ENCODE data around the gene CERS3. TPM values are rescaled to one million over a fixed set of nuclear protein-coding genes. Genes with fewer than 3 reads are reported as not detected.

CERS3 gene
- total and polyA plus RNA-seq, 10 of the 15 experiments (the other 5 are each of a cell fraction or from before 2014, with no cell fraction given): not detected

- ChIA-PET RAD21 (ENCODE audit: unreplicated experiment) (no interaction called here), POLR2A (no interaction called here), SMC1A (ENCODE audit: uncharacterized antibody, unreplicated experiment) (no interaction called here), CTCF (no interaction called here)
- no peak overlapping the region for H3K4me3 ChIP-seq
- DNase-seq (ENCODE audit: low read depth, low spot score) (no peak), ATAC-seq (no peak), FAIRE-seq (no peak)
- BruUV-seq (replicated peaks): no TSS peak
- H2AFZ ChIP-seq (ENCODE audit: control insufficient read depth, low read depth, low read length): no peak overlapping the region
- 61% methylated on average over 3 of the region's 3 CpGs for whole genome bisulfite sequencing (ENCODE audit: insufficient coverage, insufficient replicate concordance, low lambda C conversion rate, missing lambda C conversion rate)
- intact Hi-C loops (cut with micrococcal nuclease; ENCODE audit: unreplicated experiment) (no loop called here), in situ Hi-C loops (cut with MboI) (no loop called here)
- no peak overlapping the region for H3K9ac ChIP-seq (ENCODE audit: control insufficient read depth, insufficient read depth, low read length)
- H3K79me2 ChIP-seq (ENCODE audit: control insufficient read depth, insufficient read depth, low read length): no peaks in the 10 kb centered on the region
- H3K4me1 ChIP-seq (ENCODE audit: control insufficient read depth, insufficient read depth, low read length): no peaks in the 10 kb centered on the region
- no peak overlapping the region for H3K27ac ChIP-seq (ENCODE audit: control insufficient read depth, insufficient read depth)
- H3K27me3 ChIP-seq (replicated peaks in 1 of 2; ENCODE audit: control insufficient read depth in 2 of 2, insufficient read depth in 2 of 2, low read length in 1 of 2): no peaks in the 10 kb centered on the region
- no peaks in the 10 kb centered on the region for H4K20me1 ChIP-seq (ENCODE audit: control insufficient read depth, insufficient read depth)
- TF ChIP-seq CBX3 (IDR thresholded peaks at IDR 0.05; ENCODE audit: borderline replicate concordance, low read depth) (no peak), IKZF2 (IDR thresholded peaks at IDR 0.05) (no peak), CHD2 (IDR thresholded peaks at IDR 0.05; ENCODE audit: borderline replicate concordance, low read depth, low read length) (no peak), NFIC (IDR thresholded peaks at IDR 0.05; ENCODE audit: low read depth, low read length) (no peak), ZZZ3 (IDR thresholded peaks at IDR 0.05; ENCODE audit: control insufficient read depth, insufficient read length, low read depth) (no peak), KAT2A (conservative IDR thresholded peaks at IDR 0.05; ENCODE audit: control insufficient read depth, low read depth, low read length) (no peak), REST (IDR thresholded peaks at IDR 0.05; ENCODE audit: low read depth, low read length) (no peak), TAF1 (IDR thresholded peaks at IDR 0.05; ENCODE audit: borderline replicate concordance, low read depth, low read length) (no peak), NFXL1 (IDR thresholded peaks at IDR 0.05; ENCODE audit: borderline replicate concordance) (no peak), CEBPB (IDR thresholded peaks at IDR 0.05; ENCODE audit: borderline replicate concordance in 1 of 2, low read depth in 2 of 2, low read length in 2 of 2) (no peak), MTA3 (IDR thresholded peaks at IDR 0.05; ENCODE audit: borderline replicate concordance, low read length) (no peak), CBFB (IDR thresholded peaks at IDR 0.05; ENCODE audit: low read depth) (no peak)
- H3K36me3 ChIP-seq (ENCODE audit: control insufficient read depth in 2 of 2, insufficient read depth in 2 of 2, low read length in 1 of 2): no peaks in the 10 kb centered on the region
- no peaks in the 10 kb centered on the region; the same call in 2 of the 3 replicates for H3K9me3 ChIP-seq (replicated peaks; ENCODE audit: control insufficient read depth, insufficient read depth, low read length)
- no peak overlapping the region for H3K4me2 ChIP-seq (ENCODE audit: control insufficient read depth, insufficient read depth)
Measured at GRCh38 chr15:100471933-100472332, 56.8 kb downstream of the CERS3 start.
